GM12892 (cell line): ENCODE data around the gene ARFGAP1.

Experiments
- POLR2A ChIP-seq: IDR thresholded peaks from 2 replicates; pipeline ENCODE4 v1.6.1; 2011; ENCODE audit warnings: low read depth, low read length, control low read depth
- POLR2AphosphoS5 ChIP-seq: IDR thresholded peaks from 2 replicates; pipeline ENCODE4 v1.6.1; 2011; ENCODE audit warnings: low read depth, low read length, control low read depth
- TAF1 ChIP-seq: IDR thresholded peaks from 2 replicates; pipeline ENCODE4 v1.6.1; 2011; ENCODE audit warnings: low read depth, mild to moderate bottlenecking, control low read depth, low read length, borderline replicate concordance

- no peak for TF ChIP-seq POLR2A
- TF ChIP-seq POLR2AphosphoS5 = no peak
- no peak for TF ChIP-seq TAF1
Observed at GRCh38 chr20:63267691-63268090, 4.9 kb upstream of the ARFGAP1 start.
